PC-9 (cell line): ENCODE data around the gene NMUR1. TPM values are rescaled to one million over a fixed set of nuclear protein-coding genes. Genes with fewer than 3 reads are reported as not detected.

Experiments
- BruUV-seq: library from RNA; stranded (reverse); fragments of 400-500 nt; replicated peaks from 2 replicates; lab custom pipeline; 2021; lab: Mats Ljungman, UMichigan
- CTCF ChIA-PET: fragments of 300-600 bp; sonication (Branson Sonifier 250); formaldehyde crosslinking; loops from one replicate; lab custom pipeline; 2022; ENCODE audit warnings: antibody characterized with exemption; lab: Charles Lee
- POLR2A ChIA-PET: fragments of 300-600 bp; sonication (Branson Sonifier 250); formaldehyde crosslinking; loops from one replicate; lab custom pipeline; 2022; ENCODE audit warnings: antibody characterized with exemption; ENCODE audit not compliant: unreplicated experiment; lab: Charles Lee
- DNase-seq, 2 experiments: peaks; one replicate each; pipeline versions ENCODE4 v3.0.0 to v3.0.0-alpha.2; 2015 to 2022; ENCODE audit warnings: mixed read lengths in 1 of 2
- H2AFZ ChIP-seq: fragments of 200-600 bp; sonication (generic); 2 replicates; pipeline ENCODE4 v1.8.1; 2017; ENCODE audit warnings: antibody characterized with exemption
- H3F3A ChIP-seq: fragments of 200-600 bp; sonication (generic); 2 replicates; pipeline ENCODE4 v1.8.1; 2017; ENCODE audit warnings: antibody characterized with exemption, mild to moderate bottlenecking, low read depth; ENCODE audit not compliant: insufficient read depth
- H3K27ac ChIP-seq: fragments of 200-600 bp; sonication (generic); 2 replicates; pipeline ENCODE4 v1.6.1; 2016; ENCODE audit warnings: mixed run types
- H3K27me3 ChIP-seq: fragments of 200-600 bp; sonication (generic); 2 replicates; pipeline ENCODE4 v1.6.1; 2016; ENCODE audit warnings: low read depth, mixed run types; ENCODE audit not compliant: insufficient read depth
- H3K36me3 ChIP-seq: fragments of 200-600 bp; sonication (generic); 2 replicates; pipeline ENCODE4 v1.6.1; 2016; ENCODE audit warnings: low read depth, mixed run types
- H3K4me1 ChIP-seq: fragments of 200-600 bp; sonication (generic); replicated peaks from 2 replicates; pipeline ENCODE4 v1.6.1; 2016; ENCODE audit warnings: mixed run types; ENCODE audit not compliant: insufficient read depth
- H3K4me2 ChIP-seq: fragments of 200-600 bp; sonication (generic); 2 replicates; pipeline ENCODE4 v1.6.1; 2017; ENCODE audit warnings: mixed run types
- H3K4me3 ChIP-seq: fragments of 200-600 bp; sonication (generic); 2 replicates; pipeline ENCODE4 v1.6.1; 2016; ENCODE audit warnings: mixed run types
- H3K79me2 ChIP-seq: fragments of 200-600 bp; sonication (generic); 2 replicates; pipeline ENCODE4 v1.6.1; 2017; ENCODE audit warnings: low read depth, mixed run types
- H3K9me2 ChIP-seq: fragments of 200-600 bp; sonication (generic); 2 replicates; pipeline ENCODE4 v1.8.1; 2017; ENCODE audit warnings: mild to moderate bottlenecking; ENCODE audit not compliant: insufficient read depth
- H3K9me3 ChIP-seq: fragments of 200-600 bp; sonication (generic); 2 replicates; pipeline ENCODE4 v1.8.1; 2016; ENCODE audit warnings: low read depth; ENCODE audit not compliant: insufficient read depth
- H4K20me1 ChIP-seq: fragments of 200-600 bp; sonication (generic); 2 replicates; pipeline ENCODE4 v1.8.1; 2017; ENCODE audit not compliant: insufficient read depth
- EZH2 ChIP-seq: fragments of 200-600 bp; sonication (generic); IDR thresholded peaks from 2 replicates; pipeline ENCODE4 v1.8.0; 2017; ENCODE audit warnings: antibody characterized with exemption, low read depth
- intact Hi-C: fragments of 100-400 bp; cut with micrococcal nuclease; formaldehyde crosslinking; loops from one replicate; pipeline ENCODE4 v1.10.0; 2022; ENCODE audit not compliant: unreplicated experiment
- total RNA-seq: library from RNA; stranded (reverse); gene quantifications from 2 replicates; pipeline ENCODE4 v1.2.3, GENCODE V29; 2021
- TF ChIP-seq, protein P1 (sequence below): fragments of 200-600 bp; sonication (generic); conservative IDR thresholded peaks from 2 replicates; pipeline ENCODE4 v1.6.1; 2017; ENCODE audit warnings: mixed run types, antibody characterized with exemption, mild to moderate bottlenecking, moderate library complexity

The NMUR1 gene
- total RNA-seq, 1 experiment from 2014 or later: not detected

DNA sequence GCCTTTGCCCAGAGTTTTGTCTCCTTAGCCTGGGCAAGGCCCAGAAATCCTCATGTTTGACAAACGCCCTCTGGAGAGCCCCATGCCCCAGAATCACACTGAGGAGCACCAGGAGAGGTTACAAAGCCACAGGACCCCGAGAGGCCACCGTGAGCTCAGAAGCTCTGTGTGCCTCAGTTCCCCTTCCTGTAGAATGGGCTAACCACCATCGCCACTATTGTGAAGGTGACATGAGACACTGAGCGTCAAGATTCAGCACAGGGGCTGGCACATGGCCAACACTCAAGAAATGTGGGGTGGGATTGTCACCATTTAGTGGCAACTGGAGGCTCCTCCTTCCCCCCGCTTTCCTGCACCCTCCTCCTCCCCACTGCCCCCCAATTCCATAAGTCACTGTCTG is 1.2 kb upstream of the NMUR1 start:
- no peaks in the 10 kb centered on the region for H3K79me2 ChIP-seq
- H3F3A ChIP-seq: no peaks in the 10 kb centered on the region
- H3K4me1 ChIP-seq: no peaks in the 10 kb centered on the region
- intact Hi-C loops: no loop called here
- 0 out of 2 replicates have a peak, but pooled peaks cover 4% of the 10 kb centered on the region for H3K27me3 ChIP-seq
- H3K9me2 ChIP-seq: no peaks in the 10 kb centered on the region
- H2AFZ ChIP-seq: no peak overlapping the region
- H3K27ac ChIP-seq: no peak overlapping the region
- no peak overlapping the region for H3K4me3 ChIP-seq
- TF ChIP-seq EZH2: no peak
- TF ChIP-seq, protein P1, sequence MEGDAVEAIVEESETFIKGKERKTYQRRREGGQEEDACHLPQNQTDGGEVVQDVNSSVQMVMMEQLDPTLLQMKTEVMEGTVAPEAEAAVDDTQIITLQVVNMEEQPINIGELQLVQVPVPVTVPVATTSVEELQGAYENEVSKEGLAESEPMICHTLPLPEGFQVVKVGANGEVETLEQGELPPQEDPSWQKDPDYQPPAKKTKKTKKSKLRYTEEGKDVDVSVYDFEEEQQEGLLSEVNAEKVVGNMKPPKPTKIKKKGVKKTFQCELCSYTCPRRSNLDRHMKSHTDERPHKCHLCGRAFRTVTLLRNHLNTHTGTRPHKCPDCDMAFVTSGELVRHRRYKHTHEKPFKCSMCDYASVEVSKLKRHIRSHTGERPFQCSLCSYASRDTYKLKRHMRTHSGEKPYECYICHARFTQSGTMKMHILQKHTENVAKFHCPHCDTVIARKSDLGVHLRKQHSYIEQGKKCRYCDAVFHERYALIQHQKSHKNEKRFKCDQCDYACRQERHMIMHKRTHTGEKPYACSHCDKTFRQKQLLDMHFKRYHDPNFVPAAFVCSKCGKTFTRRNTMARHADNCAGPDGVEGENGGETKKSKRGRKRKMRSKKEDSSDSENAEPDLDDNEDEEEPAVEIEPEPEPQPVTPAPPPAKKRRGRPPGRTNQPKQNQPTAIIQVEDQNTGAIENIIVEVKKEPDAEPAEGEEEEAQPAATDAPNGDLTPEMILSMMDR: no peak
- H3K36me3 ChIP-seq: no peaks in the 10 kb centered on the region
- CTCF ChIA-PET: no interaction called here
- H3K9me3 ChIP-seq: no peaks in the 10 kb centered on the region
- H4K20me1 ChIP-seq: no peaks in the 10 kb centered on the region
- no peak overlapping the region for H3K4me2 ChIP-seq
- DNase-seq: no peak
- no TSS peak for BruUV-seq
- POLR2A ChIA-PET: no interaction called here

- no peak overlapping the region for H2AFZ ChIP-seq
- ChIA-PET POLR2A (no interaction called here), CTCF (no interaction called here)
Measured at GRCh38 chr2:231528636-231529030, 1.6 kb downstream of the NMUR1 start.

DNA sequence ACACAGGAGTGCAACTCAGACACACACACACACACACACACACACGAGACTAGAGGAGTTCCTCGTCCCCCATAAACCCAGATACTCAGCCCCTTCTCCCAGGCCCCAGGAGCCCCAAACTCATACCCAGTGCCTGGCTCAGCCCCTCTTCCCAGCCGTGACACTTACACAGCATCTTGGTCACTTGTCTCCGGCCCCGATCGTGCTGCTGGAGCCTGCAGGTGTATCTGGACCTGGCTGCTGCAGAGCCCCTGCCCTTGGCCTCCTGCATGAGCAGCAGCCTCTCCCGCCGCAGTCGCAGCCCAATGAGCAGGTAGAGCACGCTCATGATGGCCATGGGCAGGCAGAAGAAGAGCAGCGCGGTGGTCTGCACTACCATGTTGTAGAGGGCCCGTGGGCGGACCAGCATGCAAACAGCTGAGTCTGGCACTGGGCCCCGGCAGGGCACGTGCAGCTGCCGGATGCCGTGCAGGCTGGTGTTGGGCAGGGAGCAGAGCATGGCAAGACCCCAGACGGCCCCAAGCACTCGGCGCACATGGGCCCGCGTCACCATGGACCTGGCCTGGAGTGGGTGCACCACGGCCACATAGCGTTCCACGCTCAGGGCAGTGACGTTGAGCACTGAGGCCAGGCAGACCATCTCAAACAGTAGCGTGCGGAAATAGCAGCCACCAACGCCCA is 2.1 kb downstream of the NMUR1 start:
- H4K20me1 ChIP-seq: no peaks in the 10 kb centered on the region
- H3K27me3 ChIP-seq: 0 out of 2 replicates have a peak, but pooled peaks cover 4% of the 10 kb centered on the region
- H3K4me1 ChIP-seq: no peaks in the 10 kb centered on the region
- H3K9me2 ChIP-seq: no peaks in the 10 kb centered on the region
- H3K79me2 ChIP-seq: no peaks in the 10 kb centered on the region
- ChIA-PET CTCF (no interaction called here), POLR2A (no interaction called here)
- no TSS peak for BruUV-seq
- H2AFZ ChIP-seq: no peak overlapping the region
- H3K36me3 ChIP-seq: no peaks in the 10 kb centered on the region
- no peak overlapping the region for H3K27ac ChIP-seq
- intact Hi-C loops: no loop called here
- no peak overlapping the region for H3K4me3 ChIP-seq
- DNase-seq: no peak
- H3F3A ChIP-seq: no peaks in the 10 kb centered on the region
- no peak overlapping the region for H3K4me2 ChIP-seq
- no peaks in the 10 kb centered on the region for H3K9me3 ChIP-seq
- no peak for TF ChIP-seq EZH2

More at GRCh38 chr2:231528636-231529030, 1.6 kb downstream of the NMUR1 start:
- H3K4me3 ChIP-seq: no peak overlapping the region
- no peaks in the 10 kb centered on the region for H3K4me1 ChIP-seq
- intact Hi-C loops: no loop called here
- no peaks in the 10 kb centered on the region for H3K79me2 ChIP-seq
- no peaks in the 10 kb centered on the region for H3K9me2 ChIP-seq
- H3K27me3 ChIP-seq: 0 out of 2 replicates have a peak, but pooled peaks cover 4% of the 10 kb centered on the region
- no peak overlapping the region for H3K4me2 ChIP-seq
- H3F3A ChIP-seq: no peaks in the 10 kb centered on the region
- no peaks in the 10 kb centered on the region for H3K9me3 ChIP-seq
- H3K27ac ChIP-seq: no peak overlapping the region
- no peak for DNase-seq
- H3K36me3 ChIP-seq: no peaks in the 10 kb centered on the region
- no peaks in the 10 kb centered on the region for H4K20me1 ChIP-seq
- TF ChIP-seq, protein P1: no peak
- TF ChIP-seq EZH2: no peak
- BruUV-seq: no TSS peak

DNA sequence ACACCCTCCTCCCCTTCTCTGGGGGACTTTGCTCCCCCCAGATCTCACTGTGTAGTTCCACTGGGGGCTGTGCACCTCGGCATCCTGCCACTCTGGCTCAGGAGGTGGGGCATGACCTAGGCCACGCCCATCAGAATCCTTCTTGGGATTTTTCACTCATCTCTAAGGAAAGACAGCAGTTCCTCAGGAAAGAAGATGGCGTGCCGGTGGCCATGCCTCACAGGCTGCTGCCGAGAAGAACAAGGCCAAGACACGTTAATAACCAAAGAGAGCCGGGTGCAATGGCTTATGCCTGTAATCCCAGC is 3.2 kb downstream of the NMUR1 start:
- POLR2A ChIA-PET: no interaction called here
- BruUV-seq: no TSS peak
- Histone ChIP-seq H4K20me1 (no peaks in the 10 kb centered on the region), H3K4me2 (no peak overlapping the region), H2AFZ (no peak overlapping the region), H3K79me2 (no peaks in the 10 kb centered on the region), H3K9me3 (no peaks in the 10 kb centered on the region), H3F3A (no peaks in the 10 kb centered on the region), H3K36me3 (no peaks in the 10 kb centered on the region), H3K27ac (no peak overlapping the region), H3K9me2 (no peaks in the 10 kb centered on the region), H3K27me3 (0 out of 2 replicates have a peak, but pooled peaks cover 4% of the 10 kb centered on the region), H3K4me1 (no peaks in the 10 kb centered on the region), H3K4me3 (no peak overlapping the region)
- no peak for DNase-seq
- CTCF ChIA-PET: no interaction called here
- TF ChIP-seq EZH2: no peak
- TF ChIP-seq, protein P1: no peak
- intact Hi-C loops: no loop called here
